ENCODE data around the gene LAMTOR1.

LAMTOR1 gene

DNA sequence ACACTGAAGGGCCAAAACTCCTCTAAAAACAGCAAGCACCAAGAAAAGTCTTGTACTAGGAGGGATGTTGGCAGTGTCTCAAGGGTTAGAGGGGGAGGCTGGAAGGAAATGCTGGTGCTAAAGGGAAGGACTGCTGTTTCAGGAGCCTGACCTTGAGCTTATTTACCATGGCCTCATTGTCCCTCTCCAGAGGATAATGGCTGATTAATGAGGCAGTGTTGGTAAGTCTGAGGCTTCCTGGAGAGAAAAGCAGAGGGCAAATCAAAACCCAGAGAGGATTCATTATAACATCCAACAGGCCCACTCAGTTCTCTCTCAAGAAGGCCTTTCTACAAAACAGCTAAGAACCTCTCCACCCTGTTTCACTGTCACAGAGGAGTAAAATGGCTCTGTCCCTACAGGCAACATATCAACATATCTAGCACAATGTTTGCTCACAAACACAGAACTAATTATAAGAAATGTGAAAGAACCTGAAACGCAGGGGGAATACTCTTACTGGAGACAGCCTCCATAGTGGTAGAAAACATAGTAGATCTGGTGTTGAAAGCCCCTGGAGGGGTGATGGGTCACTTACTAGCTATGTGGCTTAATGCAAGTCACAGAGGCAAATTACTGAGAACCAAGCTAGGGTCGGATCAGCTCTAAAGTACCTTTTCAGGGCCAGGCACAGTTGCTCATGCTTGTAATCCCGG, 54.2 kb downstream of the LAMTOR1 start:
- TF ChIP-seq, protein P1, sequence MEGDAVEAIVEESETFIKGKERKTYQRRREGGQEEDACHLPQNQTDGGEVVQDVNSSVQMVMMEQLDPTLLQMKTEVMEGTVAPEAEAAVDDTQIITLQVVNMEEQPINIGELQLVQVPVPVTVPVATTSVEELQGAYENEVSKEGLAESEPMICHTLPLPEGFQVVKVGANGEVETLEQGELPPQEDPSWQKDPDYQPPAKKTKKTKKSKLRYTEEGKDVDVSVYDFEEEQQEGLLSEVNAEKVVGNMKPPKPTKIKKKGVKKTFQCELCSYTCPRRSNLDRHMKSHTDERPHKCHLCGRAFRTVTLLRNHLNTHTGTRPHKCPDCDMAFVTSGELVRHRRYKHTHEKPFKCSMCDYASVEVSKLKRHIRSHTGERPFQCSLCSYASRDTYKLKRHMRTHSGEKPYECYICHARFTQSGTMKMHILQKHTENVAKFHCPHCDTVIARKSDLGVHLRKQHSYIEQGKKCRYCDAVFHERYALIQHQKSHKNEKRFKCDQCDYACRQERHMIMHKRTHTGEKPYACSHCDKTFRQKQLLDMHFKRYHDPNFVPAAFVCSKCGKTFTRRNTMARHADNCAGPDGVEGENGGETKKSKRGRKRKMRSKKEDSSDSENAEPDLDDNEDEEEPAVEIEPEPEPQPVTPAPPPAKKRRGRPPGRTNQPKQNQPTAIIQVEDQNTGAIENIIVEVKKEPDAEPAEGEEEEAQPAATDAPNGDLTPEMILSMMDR (IDR thresholded peaks at IDR 0.05; ENCODE audit: extremely low read depth, missing control alignments) = no peak
- no peak for DNase-seq (ENCODE audit: low spot score)
